H1 (cell line): ENCODE data around the gene NDUFS8. TPM values are rescaled to one million over a fixed set of nuclear protein-coding genes. Genes with fewer than 3 reads are reported as not detected.

ENCODE experiments used
- CTCF ChIA-PET: fragments of 300-600 bp; sonication (Branson Sonifier 250); formaldehyde crosslinking; loops from one replicate; lab custom pipeline; 2021; ENCODE audit not compliant: partially characterized antibody; lab: Charles Lee
- POLR2A ChIA-PET: fragments of 300-600 bp; sonication (Branson Sonifier 250); formaldehyde crosslinking; loops from one replicate; lab custom pipeline; 2021; ENCODE audit warnings: inconsistent platforms; ENCODE audit not compliant: partially characterized antibody; lab: Charles Lee
- DNase-seq, 2 experiments: peaks; one replicate each; pipeline versions ENCODE4 v3.0.0 to v3.0.0-alpha.2; 2010 to 2022; ENCODE audit warnings: low spot score in 2 of 2, low read depth in 1 of 2, mixed read lengths in 1 of 2
- FAIRE-seq: peaks from 2 replicates; lab custom pipeline; 2011; peaks lifted over from hg19 to GRCh38; lab: Jason Lieb, UNC
- H2AFZ ChIP-seq: 2 replicates; pipeline ENCODE4 v1.8.1; 2012; ENCODE audit warnings: low read length, inconsistent platforms
- H2AK5ac ChIP-seq: 2 replicates; pipeline ENCODE4 v1.6.1; 2013; ENCODE audit warnings: low read depth, low read length
- H2BK120ac ChIP-seq: replicated peaks from 2 replicates; pipeline ENCODE3; 2013; ENCODE audit warnings: low read depth, low read length, inconsistent platforms
- H2BK12ac ChIP-seq: 2 replicates; pipeline ENCODE4 v1.6.1; 2013; ENCODE audit warnings: low read depth, low read length
- H2BK15ac ChIP-seq: 2 replicates; pipeline ENCODE4 v1.6.1; 2013; ENCODE audit warnings: low read length
- H2BK20ac ChIP-seq: 2 replicates; pipeline ENCODE4 v1.6.1; 2013; ENCODE audit warnings: low read length
- H2BK5ac ChIP-seq: 2 replicates; pipeline ENCODE4 v1.6.1; 2013; ENCODE audit warnings: low read depth, low read length
- H3K14ac ChIP-seq: 2 replicates; pipeline ENCODE4 v1.6.1; 2013; ENCODE audit warnings: inconsistent platforms; ENCODE audit not compliant: insufficient read length
- H3K18ac ChIP-seq: 2 replicates; pipeline ENCODE4 v1.6.1; 2013; ENCODE audit warnings: low read length; ENCODE audit errors: extremely low read depth
- H3K23ac ChIP-seq: 2 replicates; pipeline ENCODE4 v1.6.1; 2013; ENCODE audit warnings: inconsistent platforms; ENCODE audit not compliant: insufficient read length
- H3K23me2 ChIP-seq: 2 replicates; pipeline ENCODE4 v1.6.1; 2013; ENCODE audit warnings: low read depth, low read length
- H3K27ac ChIP-seq: 2 replicates; pipeline ENCODE4 v1.6.1; 2011; ENCODE audit warnings: low read depth, low read length, inconsistent platforms
- H3K27me3 ChIP-seq, 4 experiments: replicated peaks in 1 of 4; 1 replicate in 1 of 4; 2 replicates in 3 of 4; pipeline versions ENCODE4 v1.6.1 to v1.8.1; 2011 to 2013; ENCODE audit warnings: low read length in 3 of 4, mild to moderate bottlenecking in 3 of 4, inconsistent platforms in 2 of 4, mixed read lengths in 2 of 4, moderate library complexity in 1 of 4; ENCODE audit not compliant: control insufficient read depth in 3 of 4, insufficient read depth in 3 of 4; ENCODE audit errors: extremely low read depth in 1 of 4
- H3K36me3 ChIP-seq, 4 experiments: 2 replicates each; pipeline versions ENCODE4 v1.6.1 to v1.8.1; 2011 to 2013; ENCODE audit warnings: mild to moderate bottlenecking in 4 of 4, low read length in 3 of 4, moderate library complexity in 2 of 4, control low read depth in 1 of 4, inconsistent platforms in 1 of 4; ENCODE audit not compliant: insufficient read depth in 4 of 4, control insufficient read depth in 2 of 4
- H3K4ac ChIP-seq: replicated peaks from 2 replicates; pipeline ENCODE3; 2013; ENCODE audit warnings: low read length, low read depth, mixed read lengths, inconsistent platforms; ENCODE audit not compliant: insufficient read length
- H3K4me1 ChIP-seq, 4 experiments: replicated peaks in 1 of 4; 1 replicate in 1 of 4; 2 replicates in 3 of 4; pipeline versions ENCODE4 v1.6.1 to v1.8.1; 2011 to 2013; ENCODE audit warnings: low read length in 3 of 4, inconsistent platforms in 2 of 4, mixed read lengths in 1 of 4; ENCODE audit not compliant: insufficient read depth in 4 of 4, control insufficient read depth in 3 of 4
- H3K4me2 ChIP-seq, 2 experiments: 2 replicates each; pipeline versions ENCODE4 v1.6.1 to v1.8.1; 2011 to 2013; ENCODE audit warnings: low read depth in 2 of 2, low read length in 2 of 2, control low read depth in 1 of 2, inconsistent platforms in 1 of 2, mild to moderate bottlenecking in 1 of 2; ENCODE audit not compliant: insufficient read depth in 1 of 2
- H3K4me3 ChIP-seq, 4 experiments: fragments of 200-600, 300-600 bp in 1 of 4; sonication (generic), shearing (Covaris generic), sonication (Bioruptor Twin) in 1 of 4; 2 replicates each; pipeline versions ENCODE4 v1.5.1 to v1.8.1; 2011 to 2016; ENCODE audit warnings: low read length in 4 of 4, low read depth in 3 of 4, control low read depth in 2 of 4, inconsistent platforms in 2 of 4, mild to moderate bottlenecking in 2 of 4, mixed read lengths in 1 of 4, moderate library complexity in 1 of 4; ENCODE audit not compliant: insufficient read depth in 2 of 4; ENCODE audit errors: extremely low read depth in 1 of 4
- H3K56ac ChIP-seq: replicated peaks from 2 replicates; pipeline ENCODE3; 2013; ENCODE audit warnings: low read depth, mild to moderate bottlenecking, mixed read lengths, low read length, inconsistent platforms; ENCODE audit not compliant: insufficient read length
- H3K79me1 ChIP-seq: 2 replicates; pipeline ENCODE4 v1.6.1; 2013; ENCODE audit warnings: low read depth, low read length, control low read depth
- H3K79me2 ChIP-seq, 2 experiments: 2 replicates each; pipeline versions ENCODE4 v1.6.1 to v1.8.1; 2012 to 2013; ENCODE audit warnings: low read length in 2 of 2, mild to moderate bottlenecking in 2 of 2, inconsistent platforms in 1 of 2; ENCODE audit not compliant: insufficient read depth in 2 of 2, control insufficient read depth in 1 of 2
- H3K9ac ChIP-seq, 4 experiments: replicated peaks in 1 of 4; 1 replicate in 1 of 4; 2 replicates in 3 of 4; pipeline versions ENCODE4 v1.6.1 to v1.8.1; 2011 to 2013; ENCODE audit warnings: low read depth in 3 of 4, low read length in 3 of 4, control low read depth in 2 of 4, mild to moderate bottlenecking in 2 of 4, moderate library complexity in 2 of 4, inconsistent platforms in 1 of 4; ENCODE audit errors: extremely low read depth in 1 of 4
- H3K9me3 ChIP-seq, 2 experiments: 2 replicates each; pipeline versions ENCODE4 v1.6.1 to v1.8.1; 2012 to 2013; ENCODE audit warnings: mild to moderate bottlenecking in 2 of 2, moderate library complexity in 2 of 2, control low read depth in 1 of 2, inconsistent platforms in 1 of 2, low read depth in 1 of 2, low read length in 1 of 2, mixed read lengths in 1 of 2; ENCODE audit not compliant: insufficient read depth in 2 of 2
- H4K20me1 ChIP-seq, 2 experiments: replicated peaks in 1 of 2; 2 replicates each; pipeline versions ENCODE3 to v1.8.1; 2011 to 2013; ENCODE audit warnings: inconsistent platforms in 2 of 2, low read length in 2 of 2, mild to moderate bottlenecking in 1 of 2; ENCODE audit not compliant: insufficient read depth in 2 of 2, control insufficient read depth in 1 of 2
- H4K5ac ChIP-seq: 2 replicates; pipeline ENCODE4 v1.6.1; 2013; ENCODE audit warnings: low read length, low read depth, mixed read lengths, inconsistent platforms; ENCODE audit not compliant: insufficient read length
- H4K8ac ChIP-seq: 2 replicates; pipeline ENCODE4 v1.8.0; 2013; ENCODE audit warnings: mild to moderate bottlenecking, moderate library complexity, low read length, inconsistent platforms; ENCODE audit not compliant: insufficient read depth; ENCODE audit errors: extremely low read depth
- H4K91ac ChIP-seq: replicated peaks from 2 replicates; pipeline ENCODE3; 2013; ENCODE audit warnings: low read length, mixed read lengths, inconsistent platforms; ENCODE audit not compliant: insufficient read length
- GTF2F1 ChIP-seq: IDR thresholded peaks from 2 replicates; pipeline ENCODE4 v1.6.1; 2012; ENCODE audit warnings: low read depth, low read length, improper control_type of control experiment, borderline replicate concordance
- KDM1A ChIP-seq: fragments of 200-600, 300-600 bp; sonication (generic); IDR thresholded peaks from 2 replicates; pipeline ENCODE4 v1.7.1; 2016; ENCODE audit warnings: mild to moderate bottlenecking, low read length, borderline replicate concordance
- RFX5 ChIP-seq: IDR thresholded peaks from 2 replicates; pipeline ENCODE4 v1.6.1; 2011; ENCODE audit warnings: low read depth, low read length, improper control_type of control experiment, borderline replicate concordance
- WGBS, 2 experiments: shearing (Covaris generic) in 1 of 2; methylation state at CpG; one replicate each; pipeline versions ENCODE4 v1.1.6 to v1.1.7; 2013 to 2015; ENCODE audit warnings: low lambda C conversion rate in 2 of 2, mixed read lengths in 2 of 2, inconsistent platforms in 1 of 2, low coverage in 1 of 2, missing lambda C conversion rate in 1 of 2; ENCODE audit not compliant: insufficient replicate concordance in 2 of 2, insufficient coverage in 1 of 2, insufficient read length in 1 of 2; ENCODE audit errors: extremely low coverage in 1 of 2, missing lambda C conversion rate in 1 of 2; 5-methylcytosine and 5-hydroxymethylcytosine counted together
- polyA plus RNA-seq, 7 experiments: library from polyadenylated mRNA; depleted of rRNA in 3 of 7; stranded (reverse) in 5 of 7; unstranded in 2 of 7; fragments of >200 nt in 5 of 7; fragments of 200-250 nt in 2 of 7; gene quantifications; 1 replicate in 5 of 7; 2 replicates in 1 of 7; 4 replicates in 1 of 7; pipeline versions ENCODE4 v1.2.1 to v1.2.3, GENCODE V29; 2011 to 2013; ENCODE audit warnings: missing spikeins in 2 of 7, mixed read lengths in 2 of 7
- total RNA-seq: library from RNA; stranded (reverse); fragmentation: NEBNext Ultra II Directional; extraction: Animal tissue kit (Norgen Biotek cat#: 25700); gene quantifications from 2 replicates; pipeline ENCODE4 v1.2.1, GENCODE V29; 2021

The NDUFS8 gene
- total and polyA plus RNA-seq, 2 of the 8 experiments (the other 6 are each of a cell fraction or from before 2014, with no cell fraction given): 182 to 291 TPM

DNA sequence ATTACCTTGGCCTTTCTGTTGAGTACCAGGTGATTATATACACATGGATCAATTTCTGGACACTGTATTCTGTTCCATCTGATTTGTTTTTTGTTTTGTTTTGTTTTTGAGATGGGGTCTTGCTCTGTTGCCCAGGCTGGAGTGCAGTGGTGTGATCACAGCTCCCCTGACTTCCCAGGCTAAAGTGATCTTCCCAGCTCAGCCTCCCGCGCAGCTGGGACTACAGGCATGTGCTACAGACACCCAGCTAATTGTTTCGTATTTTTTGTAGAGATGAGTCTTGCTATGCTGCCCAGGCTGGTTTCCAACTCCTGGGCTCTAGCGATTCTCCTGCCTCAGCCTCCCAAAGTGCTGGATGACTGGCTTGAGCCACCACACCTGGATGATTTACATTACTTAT is 27.3 kb downstream of the NDUFS8 start:
- Histone ChIP-seq H3K4me2 (no peak overlapping the region), H2AK5ac (no peak overlapping the region), H2BK5ac (no peak overlapping the region), H3K14ac (no peak overlapping the region), H3K27me3 (no peaks in the 10 kb centered on the region), H3K23me2 (no peaks in the 10 kb centered on the region), H3K79me2 (no peaks in the 10 kb centered on the region), H3K9me3 (no peaks in the 10 kb centered on the region), H2BK12ac (no peak overlapping the region), H3K4me1 (no peaks in the 10 kb centered on the region), H3K4ac (no peak overlapping the region), H4K8ac (no peak overlapping the region), H4K20me1 (peaks cover 2 to 4% of the 10 kb centered on the region in 2 experiments), H4K91ac (no peak overlapping the region), H2AFZ (no peak overlapping the region)
- WGBS, 2 experiments: 94% methylated on average over 4 of the region's 4 CpGs; no CpG with 5 or more reads in 1 of the 2 experiments
- DNase-seq (no peak), FAIRE-seq (no peak)
- POLR2A ChIA-PET: interaction anchor here (0.7 to 10.8 kb wide), 5 partner anchors 13 to 60 kb away, joined by 3 to 183 read pairs (median 3); partner anchors contain the start of genes NDUFS8 and TCIRG1
- no peak for TF ChIP-seq GTF2F1
- TF ChIP-seq KDM1A: peak; percentile 66; the same call in 1 of the 2 replicates
- no peak for TF ChIP-seq RFX5
- TF ChIP-seq, all 59 proteins: peak for 1
- H3K9ac ChIP-seq: no peak overlapping the region
- no peaks in the 10 kb centered on the region for H3K79me1 ChIP-seq
- no peak overlapping the region for H3K18ac ChIP-seq
- no peak overlapping the region for H3K27ac ChIP-seq
- no peak overlapping the region for H3K4me3 ChIP-seq
- H3K56ac ChIP-seq: no peak overlapping the region
- H3K36me3 ChIP-seq: peaks cover 18 to 44% (median 30%) of the 10 kb centered on the region in 4 experiments
- H2BK120ac ChIP-seq: no peak overlapping the region
- CTCF ChIA-PET: no interaction called here
- H3K23ac ChIP-seq: no peak overlapping the region
- H4K5ac ChIP-seq: no peak overlapping the region
- H2BK15ac ChIP-seq: no peak overlapping the region
- no peak overlapping the region for H2BK20ac ChIP-seq
